Measurements from ENCODE around the gene PRKD3. TPM values are rescaled to one million over a fixed set of nuclear protein-coding genes. Genes with fewer than 3 reads are reported as not detected.

PRKD3 gene
- total RNA-seq, 2 experiments from 2014 or later = 40.5 to 44.1 TPM

- peaks cover under 1% of the 10 kb centered on the region for H3K4me1 ChIP-seq (ENCODE audit: insufficient read depth, low read length)
- no peak for ATAC-seq (ENCODE audit: poor library complexity)
- no peaks in the 10 kb centered on the region for H3K36me3 ChIP-seq (ENCODE audit: insufficient read depth, low read length)
- H3K9me3 Mint-ChIP-seq = no peaks in the 10 kb centered on the region
- H3K27ac ChIP-seq (ENCODE audit: low read depth in 1 of 2, low read length in 2 of 2) = no peak overlapping the region
- no peaks in the 10 kb centered on the region for H3K4me1 Mint-ChIP-seq (ENCODE audit: low read depth)
- peaks cover 30% of the 10 kb centered on the region for H3K27me3 Mint-ChIP-seq
- H3K27ac Mint-ChIP-seq = no peak overlapping the region
- H3K36me3 Mint-ChIP-seq (ENCODE audit: low read depth) = no peaks in the 10 kb centered on the region
- H3K4me3 ChIP-seq (ENCODE audit: low read length) = no peak overlapping the region
- CTCF ChIA-PET = interaction anchor here (0.5 to 1.4 kb wide), 2 partner anchors 35 to 887 kb away, joined by 3 to 4 read pairs; no protein-coding TSS in a partner anchor
- H3K27me3 ChIP-seq (ENCODE audit: control insufficient read depth in 1 of 2, insufficient read depth in 2 of 2, low read length in 2 of 2) = peaks cover 8 to 11% of the 10 kb centered on the region in 2 experiments
- no peaks in the 10 kb centered on the region for H3K9me3 ChIP-seq (ENCODE audit: control insufficient read depth in 1 of 2, insufficient read depth in 1 of 2, low read length in 2 of 2)
- intact Hi-C loops (cut with DNase I, micrococcal nuclease) = no loop called here
- H3K4me3 Mint-ChIP-seq = no peak overlapping the region
- DNase-seq = no peak
- TF ChIP-seq CTCF (IDR thresholded peaks at IDR 0.05) = no peak
- POLR2A ChIA-PET = no interaction called here
These were observed 36.7 kb upstream of the PRKD3 start for GRCh38 chr2:37361216-37361815.

GRCh38 chr2:37358466-37358865 is 33.8 kb upstream of the PRKD3 start:
- H3K4me1 Mint-ChIP-seq (ENCODE audit: low read depth) = no peaks in the 10 kb centered on the region
- Histone ChIP-seq H3K4me3 (ENCODE audit: low read length) (no peak overlapping the region), H3K27me3 (ENCODE audit: control insufficient read depth in 1 of 2, insufficient read depth in 2 of 2, low read length in 2 of 2) (peaks cover 8 to 12% of the 10 kb centered on the region in 2 experiments), H3K27ac (ENCODE audit: low read depth in 1 of 2, low read length in 2 of 2) (no peak overlapping the region), H3K4me1 (ENCODE audit: insufficient read depth, low read length) (no peaks in the 10 kb centered on the region), H3K36me3 (ENCODE audit: insufficient read depth, low read length) (no peaks in the 10 kb centered on the region), H3K9me3 (ENCODE audit: control insufficient read depth in 1 of 2, insufficient read depth in 1 of 2, low read length in 2 of 2) (no peaks in the 10 kb centered on the region)
- no peak overlapping the region for H3K27ac Mint-ChIP-seq
- TF ChIP-seq CTCF (IDR thresholded peaks at IDR 0.05) = no peak
- H3K4me3 Mint-ChIP-seq = no peak overlapping the region
- H3K27me3 Mint-ChIP-seq = peaks cover 42% of the 10 kb centered on the region
- DNase-seq = no peak
- intact Hi-C loops (cut with DNase I, micrococcal nuclease) = no loop called here
- H3K36me3 Mint-ChIP-seq (ENCODE audit: low read depth) = no peaks in the 10 kb centered on the region
- ChIA-PET CTCF (no interaction called here), POLR2A (no interaction called here)
- H3K9me3 Mint-ChIP-seq = no peaks in the 10 kb centered on the region
- no peak for ATAC-seq (ENCODE audit: poor library complexity)

GRCh38 chr2:37357530-37357929 is 32.9 kb upstream of the PRKD3 start:
- H3K27me3 ChIP-seq (ENCODE audit: control insufficient read depth in 1 of 2, insufficient read depth in 2 of 2, low read length in 2 of 2) = peaks cover 4 to 12% of the 10 kb centered on the region in 2 experiments
- Mint-ChIP-seq H3K27ac (no peak overlapping the region), H3K9me3 (no peaks in the 10 kb centered on the region), H3K36me3 (ENCODE audit: low read depth) (no peaks in the 10 kb centered on the region), H3K4me3 (no peak overlapping the region), H3K27me3 (peaks cover 46% of the 10 kb centered on the region), H3K4me1 (ENCODE audit: low read depth) (no peaks in the 10 kb centered on the region)
- POLR2A ChIA-PET = no interaction called here
- no peaks in the 10 kb centered on the region for H3K4me1 ChIP-seq (ENCODE audit: insufficient read depth, low read length)
- ATAC-seq (ENCODE audit: poor library complexity) (no peak), DNase-seq (no peak)
- no peak for TF ChIP-seq CTCF (IDR thresholded peaks at IDR 0.05)
- CTCF ChIA-PET = interaction anchor here (1.1 kb wide), 1 partner anchor 22 kb away, joined by 3 read pairs; no protein-coding TSS in a partner anchor
- intact Hi-C loops (cut with DNase I, micrococcal nuclease) = no loop called here
- H3K4me3 ChIP-seq (ENCODE audit: low read length) = no peak overlapping the region
- no peaks in the 10 kb centered on the region for H3K9me3 ChIP-seq (ENCODE audit: control insufficient read depth in 1 of 2, insufficient read depth in 1 of 2, low read length in 2 of 2)
- no peaks in the 10 kb centered on the region for H3K36me3 ChIP-seq (ENCODE audit: insufficient read depth, low read length)
- H3K27ac ChIP-seq (ENCODE audit: low read depth in 1 of 2, low read length in 2 of 2) = no peak overlapping the region
